GM19023 (cell line): ENCODE results near the gene CHML.

Experiments used
- ATAC-seq: cut with Tn5 transposase; IDR thresholded peaks from one replicate; pipeline ENCODE4 v1.9.1; 2021; ENCODE audit warnings: mild to moderate bottlenecking, moderate library complexity; ENCODE audit not compliant: unreplicated experiment

Gene CHML

GRCh38 chr1:241622669-241623068 lies 17.5 kb downstream of the CHML start:
- ATAC-seq: no peak

GRCh38 chr1:241617426-241617825 lies 22.7 kb downstream of the CHML start:
- no peak for ATAC-seq

- no peak for ATAC-seq
These were observed 24.9 kb downstream of the CHML start for GRCh38 chr1:241615043-241615974.

- no peak for ATAC-seq
These were observed 25.6 kb downstream of the CHML start for GRCh38 chr1:241614572-241614971.

GRCh38 chr1:241614144-241614543 lies 26.0 kb downstream of the CHML start:
- no peak for ATAC-seq

- ATAC-seq: no peak
These were observed 27.4 kb downstream of the CHML start for GRCh38 chr1:241612533-241613477.

GRCh38 chr1:241611736-241612135 lies 28.4 kb downstream of the CHML start:
- no peak for ATAC-seq

- ATAC-seq: peak; percentile 87
These were observed 29.1 kb downstream of the CHML start for GRCh38 chr1:241611063-241611462.

- ATAC-seq: no peak
These were observed 29.9 kb downstream of the CHML start for GRCh38 chr1:241610056-241610815.

- ATAC-seq: no peak
These were observed 31.7 kb downstream of the CHML start for GRCh38 chr1:241608379-241609033.

GRCh38 chr1:241607497-241607896 lies 32.7 kb downstream of the CHML start:
- ATAC-seq: no peak

GRCh38 chr1:241606544-241606943 lies 33.6 kb downstream of the CHML start:
- no peak for ATAC-seq

- no peak for ATAC-seq
These were observed 34.9 kb downstream of the CHML start for GRCh38 chr1:241605146-241605805.

- no peak for ATAC-seq
These were observed 36.4 kb downstream of the CHML start for GRCh38 chr1:241603731-241604245.

GRCh38 chr1:241600496-241600901 lies 39.7 kb downstream of the CHML start:
- peak; percentile 82 for ATAC-seq

GRCh38 chr1:241598249-241598648 lies 41.9 kb downstream of the CHML start:
- no peak for ATAC-seq

GRCh38 chr1:241596633-241597032 lies 43.5 kb downstream of the CHML start:
- no peak for ATAC-seq

- no peak for ATAC-seq
These were observed 47.0 kb downstream of the CHML start for GRCh38 chr1:241593186-241593585.

GRCh38 chr1:241592273-241592958 lies 47.8 kb downstream of the CHML start:
- peak; percentile 75 for ATAC-seq
